SU-DHL-6 (cell line): ENCODE data around the gene KCNMB4.

ENCODE experiments used
- H2AFZ ChIP-seq: fragments of 200-600 bp; sonication (generic); 2 replicates; pipeline ENCODE4 v1.6.1; 2014; ENCODE audit warnings: low read depth, mild to moderate bottlenecking, moderate library complexity, mixed read lengths, antibody characterized with exemption, low read length; ENCODE audit not compliant: severe bottlenecking
- H3F3A ChIP-seq: fragments of 200-600 bp; shearing (Covaris generic); 2 replicates; pipeline ENCODE4 v1.6.0; 2016; ENCODE audit warnings: antibody characterized with exemption, mild to moderate bottlenecking; ENCODE audit not compliant: insufficient read depth
- H3K27ac ChIP-seq: fragments of 200-600 bp; sonication (generic); 2 replicates; pipeline ENCODE4 v1.5.1; 2016; ENCODE audit warnings: low read depth, mild to moderate bottlenecking, low read length, moderate library complexity, mixed read lengths
- H3K27me3 ChIP-seq: fragments of 200-600 bp; sonication (generic), shearing (Covaris generic); 2 replicates; pipeline ENCODE4 v1.6.0; 2014; ENCODE audit warnings: mild to moderate bottlenecking, low read length
- H3K36me3 ChIP-seq: fragments of 200-600 bp; sonication (generic); 2 replicates; pipeline ENCODE4 v1.6.1; 2014; ENCODE audit warnings: mild to moderate bottlenecking, low read length, mixed read lengths
- H3K4me2 ChIP-seq: fragments of 300-600, 200-600 bp; shearing (Covaris generic), sonication (generic); 2 replicates; pipeline ENCODE4 v1.6.0; 2014; ENCODE audit warnings: low read length, low read depth, mild to moderate bottlenecking; ENCODE audit not compliant: poor library complexity, severe bottlenecking
- H3K4me3 ChIP-seq: fragments of 200-600 bp; sonication (generic); 2 replicates; pipeline ENCODE4 v1.5.1; 2014; ENCODE audit warnings: antibody characterized with exemption, low read length, mild to moderate bottlenecking, mixed read lengths; ENCODE audit not compliant: insufficient read depth, poor library complexity, severe bottlenecking
- H3K79me2 ChIP-seq: fragments of 200-600 bp; sonication (generic); 2 replicates; pipeline ENCODE4 v1.6.1; 2014; ENCODE audit warnings: mild to moderate bottlenecking, low read length, moderate library complexity; ENCODE audit not compliant: insufficient read depth
- H3K9ac ChIP-seq: fragments of 200-600 bp; sonication (generic); 2 replicates; pipeline ENCODE4 v1.7.0; 2014; ENCODE audit warnings: mild to moderate bottlenecking, low read length
- H3K9me2 ChIP-seq: fragments of 200-600 bp; sonication (generic); replicated peaks from 2 replicates; pipeline ENCODE4 v1.6.1; 2014; ENCODE audit warnings: low read length; ENCODE audit not compliant: insufficient read depth
- H3K9me3 ChIP-seq: fragments of 200-600 bp; sonication (generic); 2 replicates; pipeline ENCODE4 v1.6.1; 2014; ENCODE audit warnings: low read length, mixed read lengths; ENCODE audit not compliant: insufficient read depth
- H4K20me1 ChIP-seq: fragments of 200-600 bp; sonication (generic); 2 replicates; pipeline ENCODE4 v1.6.1; 2014; ENCODE audit warnings: low read depth, mild to moderate bottlenecking, antibody characterized with exemption, low read length, moderate library complexity, mixed read lengths
- EZH2phosphoT487 ChIP-seq: fragments of 200-600 bp; sonication (generic), shearing (Covaris generic); conservative IDR thresholded peaks from 2 replicates; pipeline ENCODE4 v1.6.1; 2018; ENCODE audit warnings: mild to moderate bottlenecking, antibody characterized with exemption, low read length, moderate library complexity, mixed read lengths
- TF ChIP-seq, protein P1 (sequence below): fragments of 200-600 bp; sonication (generic); IDR thresholded peaks from one replicate; pipeline ENCODE4 v1.5.1; 2017; ENCODE audit warnings: antibody characterized with exemption, mild to moderate bottlenecking, low read length, moderate library complexity; ENCODE audit not compliant: insufficient read depth, poor library complexity, severe bottlenecking

KCNMB4 gene

GRCh38 chr12:70321191-70321590 lies 44.9 kb upstream of the KCNMB4 start:
- Histone ChIP-seq H3K4me2 (no peak overlapping the region), H3K9me3 (no peaks in the 10 kb centered on the region), H4K20me1 (no peaks in the 10 kb centered on the region), H3K4me3 (no peak overlapping the region), H2AFZ (no peak overlapping the region), H3K27me3 (no peaks in the 10 kb centered on the region), H3F3A (peaks cover 14% of the 10 kb centered on the region), H3K36me3 (peaks cover 20% of the 10 kb centered on the region), H3K9ac (no peak overlapping the region), H3K79me2 (peaks cover 40% of the 10 kb centered on the region), H3K27ac (no peak overlapping the region), H3K9me2 (no peaks in the 10 kb centered on the region)
- TF ChIP-seq, protein P1, sequence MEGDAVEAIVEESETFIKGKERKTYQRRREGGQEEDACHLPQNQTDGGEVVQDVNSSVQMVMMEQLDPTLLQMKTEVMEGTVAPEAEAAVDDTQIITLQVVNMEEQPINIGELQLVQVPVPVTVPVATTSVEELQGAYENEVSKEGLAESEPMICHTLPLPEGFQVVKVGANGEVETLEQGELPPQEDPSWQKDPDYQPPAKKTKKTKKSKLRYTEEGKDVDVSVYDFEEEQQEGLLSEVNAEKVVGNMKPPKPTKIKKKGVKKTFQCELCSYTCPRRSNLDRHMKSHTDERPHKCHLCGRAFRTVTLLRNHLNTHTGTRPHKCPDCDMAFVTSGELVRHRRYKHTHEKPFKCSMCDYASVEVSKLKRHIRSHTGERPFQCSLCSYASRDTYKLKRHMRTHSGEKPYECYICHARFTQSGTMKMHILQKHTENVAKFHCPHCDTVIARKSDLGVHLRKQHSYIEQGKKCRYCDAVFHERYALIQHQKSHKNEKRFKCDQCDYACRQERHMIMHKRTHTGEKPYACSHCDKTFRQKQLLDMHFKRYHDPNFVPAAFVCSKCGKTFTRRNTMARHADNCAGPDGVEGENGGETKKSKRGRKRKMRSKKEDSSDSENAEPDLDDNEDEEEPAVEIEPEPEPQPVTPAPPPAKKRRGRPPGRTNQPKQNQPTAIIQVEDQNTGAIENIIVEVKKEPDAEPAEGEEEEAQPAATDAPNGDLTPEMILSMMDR: no peak
- no peak for TF ChIP-seq EZH2phosphoT487

- no peak overlapping the region for H3K9ac ChIP-seq
- H3F3A ChIP-seq: no peaks in the 10 kb centered on the region; the same call in 1 of the 2 replicates
- TF ChIP-seq, protein P1: no peak
- no peak for TF ChIP-seq EZH2phosphoT487
- no peaks in the 10 kb centered on the region for H3K9me3 ChIP-seq
- no peak overlapping the region for H3K27ac ChIP-seq
- H2AFZ ChIP-seq: no peak overlapping the region
- no peaks in the 10 kb centered on the region for H3K9me2 ChIP-seq
- H3K27me3 ChIP-seq: no peaks in the 10 kb centered on the region
- peaks cover 4% of the 10 kb centered on the region; the same call in 1 of the 2 replicates for H4K20me1 ChIP-seq
- no peak overlapping the region for H3K4me3 ChIP-seq
- peaks cover 8% of the 10 kb centered on the region; the same call in 1 of the 2 replicates for H3K79me2 ChIP-seq
- no peak overlapping the region for H3K4me2 ChIP-seq
- peaks cover 15% of the 10 kb centered on the region for H3K36me3 ChIP-seq
Observed at GRCh38 chr12:70327541-70327940, 38.5 kb upstream of the KCNMB4 start.

DNA sequence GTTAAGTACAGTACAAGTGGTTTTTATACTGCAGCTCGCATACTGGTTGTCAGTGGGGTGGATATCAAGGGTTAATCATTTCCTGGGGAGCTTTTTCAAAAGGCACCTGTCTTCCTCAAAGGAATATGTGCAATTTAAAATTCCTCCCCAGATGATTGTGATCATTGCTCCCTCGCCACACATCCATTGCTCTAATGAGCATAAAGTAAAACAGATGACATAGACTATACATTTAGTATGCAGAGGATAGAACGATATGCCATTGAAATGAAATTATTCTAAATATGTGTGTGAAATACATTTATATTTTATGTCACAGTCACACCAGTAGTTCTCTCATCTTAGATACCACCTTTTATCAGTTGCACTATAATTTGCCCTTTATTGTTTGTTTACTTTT lies 36.4 kb upstream of the KCNMB4 start:
- Histone ChIP-seq H3K4me2 (no peak overlapping the region), H3F3A (no peaks in the 10 kb centered on the region; the same call in 1 of the 2 replicates), H3K27ac (no peak overlapping the region), H3K9ac (no peak overlapping the region), H3K9me3 (no peaks in the 10 kb centered on the region), H2AFZ (no peak overlapping the region), H3K27me3 (no peaks in the 10 kb centered on the region), H4K20me1 (peaks cover 4% of the 10 kb centered on the region; the same call in 1 of the 2 replicates), H3K36me3 (peaks cover 21% of the 10 kb centered on the region), H3K79me2 (peaks cover 8% of the 10 kb centered on the region; the same call in 1 of the 2 replicates), H3K9me2 (no peaks in the 10 kb centered on the region), H3K4me3 (no peak overlapping the region)
- no peak for TF ChIP-seq EZH2phosphoT487
- TF ChIP-seq, protein P1: no peak
